Activated naive CD8-positive, alpha-beta T cell treated with anti-CD3 and anti-CD28 coated beads, Interleukin-2, amount 10 ng/mL, durations not matched to agents 7 days and 5 days (primary cell): ENCODE measurements around the gene ZBTB7C. TPM values are rescaled to one million over a fixed set of nuclear protein-coding genes. Genes with fewer than 3 reads are reported as not detected.

ENCODE experiments used
- ATAC-seq: fragments of 150-1000 bp; cut with Tn5 transposase; one replicate; pipeline ENCODE4 v1.10.0; 2021; ENCODE audit warnings: low read depth, moderate library complexity
- POLR2A ChIA-PET: fragments of 350-600 bp; sonication (Branson Sonifier 250); formaldehyde crosslinking; loops from one replicate; lab custom pipeline; 2021; ENCODE audit warnings: antibody characterized with exemption; lab: Charles Lee
- DNase-seq: peaks from one replicate; pipeline ENCODE4 v3.0.0; 2021
- H3K27ac Mint-ChIP-seq: one replicate; pipeline ENCODE4 v1.8.0; 2022; ENCODE audit warnings: mild to moderate bottlenecking, mixed read lengths
- H3K27me3 Mint-ChIP-seq: one replicate; pipeline ENCODE4 v1.8.0; 2022; ENCODE audit warnings: mild to moderate bottlenecking, moderate library complexity, mixed read lengths
- H3K36me3 Mint-ChIP-seq: one replicate; pipeline ENCODE4 v1.8.0; 2021; ENCODE audit warnings: mild to moderate bottlenecking, mixed read lengths
- H3K4me1 Mint-ChIP-seq: one replicate; pipeline ENCODE4 v1.8.0; 2021; ENCODE audit warnings: mixed read lengths
- H3K4me3 Mint-ChIP-seq: one replicate; pipeline ENCODE4 v1.8.0; 2022; ENCODE audit warnings: mild to moderate bottlenecking, moderate library complexity, mixed read lengths
- H3K9me3 Mint-ChIP-seq: one replicate; pipeline ENCODE4 v1.8.0; 2021; ENCODE audit warnings: mixed read lengths
- total RNA-seq, 2 experiments: library from RNA; stranded (reverse); gene quantifications; one replicate each; pipeline ENCODE4 v1.2.3, GENCODE V29; 2021

Gene ZBTB7C
- total RNA-seq, 2 experiments from 2014 or later = not detected

GRCh38 chr18:48328473-48329210, 80.5 kb downstream of the ZBTB7C start:
- POLR2A ChIA-PET = no interaction called here
- Mint-ChIP-seq H3K27me3 (peaks cover 29% of the 10 kb centered on the region), H3K4me3 (no peak overlapping the region), H3K36me3 (no peaks in the 10 kb centered on the region), H3K27ac (no peak overlapping the region), H3K4me1 (no peaks in the 10 kb centered on the region), H3K9me3 (no peaks in the 10 kb centered on the region)
- no peak for ATAC-seq
- no peak for DNase-seq

- POLR2A ChIA-PET = no interaction called here
- Mint-ChIP-seq H3K9me3 (no peaks in the 10 kb centered on the region), H3K4me1 (no peaks in the 10 kb centered on the region), H3K27me3 (peaks cover 19% of the 10 kb centered on the region), H3K36me3 (no peaks in the 10 kb centered on the region), H3K4me3 (no peak overlapping the region), H3K27ac (no peak overlapping the region)
- ATAC-seq (no peak), DNase-seq (no peak)
Measured at GRCh38 chr18:48326901-48327675, 82.1 kb downstream of the ZBTB7C start.

DNA sequence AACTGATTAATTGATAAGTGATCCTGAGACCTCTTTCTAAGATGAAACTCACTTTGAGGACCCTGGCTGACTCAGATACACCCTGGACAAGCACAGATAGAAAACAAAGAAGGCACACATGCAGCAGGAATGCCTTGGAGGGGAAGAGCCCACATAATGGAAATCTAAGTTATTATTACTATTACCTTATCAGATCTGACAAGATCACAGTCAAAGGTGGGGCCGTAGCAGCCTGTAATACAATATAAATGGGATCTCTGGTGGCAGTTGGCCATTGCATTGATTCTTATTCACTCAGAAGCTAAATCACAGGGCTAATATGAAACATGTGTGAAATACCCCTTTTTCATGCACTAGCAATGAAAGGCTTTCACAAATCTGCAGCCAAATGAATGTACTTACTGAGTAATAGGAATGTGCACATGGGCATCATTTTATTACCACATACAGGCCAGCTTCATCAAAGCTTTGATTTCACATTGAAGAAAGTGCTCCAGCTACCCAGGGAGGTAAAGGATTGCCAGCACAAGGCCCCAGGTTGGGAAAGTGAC, 84.0 kb downstream of the ZBTB7C start:
- H3K36me3 Mint-ChIP-seq = no peaks in the 10 kb centered on the region
- POLR2A ChIA-PET = no interaction called here
- no peaks in the 10 kb centered on the region for H3K4me1 Mint-ChIP-seq
- no peaks in the 10 kb centered on the region for H3K9me3 Mint-ChIP-seq
- H3K27ac Mint-ChIP-seq = no peak overlapping the region
- peaks cover 12% of the 10 kb centered on the region for H3K27me3 Mint-ChIP-seq
- ATAC-seq (no peak), DNase-seq (no peak)
- H3K4me3 Mint-ChIP-seq = no peak overlapping the region

DNA sequence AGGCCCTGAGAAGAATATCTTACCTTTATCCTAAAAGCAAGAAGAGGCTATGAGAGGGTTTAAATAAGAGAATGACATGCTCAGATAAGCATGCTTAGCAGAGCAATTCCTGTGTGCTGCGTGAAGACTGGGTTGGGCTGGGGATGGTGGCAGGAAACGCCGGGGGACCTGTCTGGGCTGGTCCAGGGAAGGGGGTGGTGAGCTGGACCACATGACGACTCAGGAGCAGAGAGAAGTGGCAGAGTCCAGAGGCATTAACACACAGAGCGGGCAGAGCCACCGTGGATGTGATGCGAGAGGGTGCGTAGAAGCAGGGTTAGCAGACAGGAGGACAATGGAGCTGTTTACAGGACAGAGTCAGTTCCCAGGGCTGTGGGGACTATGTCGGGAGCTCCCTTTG, 84.5 kb downstream of the ZBTB7C start:
- no peak overlapping the region for H3K4me3 Mint-ChIP-seq
- H3K36me3 Mint-ChIP-seq = no peaks in the 10 kb centered on the region
- peaks cover 12% of the 10 kb centered on the region for H3K27me3 Mint-ChIP-seq
- DNase-seq (no peak), ATAC-seq (no peak)
- H3K27ac Mint-ChIP-seq = no peak overlapping the region
- POLR2A ChIA-PET = no interaction called here
- H3K9me3 Mint-ChIP-seq = no peaks in the 10 kb centered on the region
- H3K4me1 Mint-ChIP-seq = no peaks in the 10 kb centered on the region

GRCh38 chr18:48323151-48323550, 86.0 kb downstream of the ZBTB7C start:
- no peaks in the 10 kb centered on the region for H3K9me3 Mint-ChIP-seq
- no peaks in the 10 kb centered on the region for H3K36me3 Mint-ChIP-seq
- POLR2A ChIA-PET = no interaction called here

DNA sequence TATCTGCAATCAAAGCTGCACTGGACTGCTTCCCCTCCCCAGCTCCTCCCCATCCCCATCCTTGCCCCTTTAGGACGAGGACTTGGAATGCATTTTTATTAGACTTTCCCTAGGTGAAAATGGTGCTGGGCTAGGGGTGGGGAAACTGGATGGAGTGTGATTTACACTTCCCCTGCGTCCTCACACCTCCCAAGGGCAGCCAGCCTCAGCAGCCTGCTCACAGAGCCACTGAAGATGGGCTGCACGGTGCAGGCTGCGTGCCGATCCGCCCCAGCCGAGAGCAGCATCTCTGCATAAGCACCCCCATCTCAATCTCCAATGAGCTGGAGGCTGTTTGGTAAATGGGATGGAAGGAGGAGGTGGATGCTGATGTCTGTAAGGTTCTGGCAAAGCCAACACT, 87.6 kb downstream of the ZBTB7C start:
- H3K27me3 Mint-ChIP-seq = peaks cover 12% of the 10 kb centered on the region
- no peaks in the 10 kb centered on the region for H3K36me3 Mint-ChIP-seq
- no peak overlapping the region for H3K27ac Mint-ChIP-seq
- no peaks in the 10 kb centered on the region for H3K4me1 Mint-ChIP-seq
- POLR2A ChIA-PET = no interaction called here
- DNase-seq = no peak
- H3K4me3 Mint-ChIP-seq = no peak overlapping the region
- ATAC-seq = no peak
- H3K9me3 Mint-ChIP-seq = no peaks in the 10 kb centered on the region

More at GRCh38 chr18:48323151-48323550, 86.0 kb downstream of the ZBTB7C start:
- DNase-seq (no peak), ATAC-seq (no peak)
- Mint-ChIP-seq H3K27ac (no peak overlapping the region), H3K4me1 (no peaks in the 10 kb centered on the region), H3K4me3 (no peak overlapping the region), H3K27me3 (peaks cover 11% of the 10 kb centered on the region)

DNA sequence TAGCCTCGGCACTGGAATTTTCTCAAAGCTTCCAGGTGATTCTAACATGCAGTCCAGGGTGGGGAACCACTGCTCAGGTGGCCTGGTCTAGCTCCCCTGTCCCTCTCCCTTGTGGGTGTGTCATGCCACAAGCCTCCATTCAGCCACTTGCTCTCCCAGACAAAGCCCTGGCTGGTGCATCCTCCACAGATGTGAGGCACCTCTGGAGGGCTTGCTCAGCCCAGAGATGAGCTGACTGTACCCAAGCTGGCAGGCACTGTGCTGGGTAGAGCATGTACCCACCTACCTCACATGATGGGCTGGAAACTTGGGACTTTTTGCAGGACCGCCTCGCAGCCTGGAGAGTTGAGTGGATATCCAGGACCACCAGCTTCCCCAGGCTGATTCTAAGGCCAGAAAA, 88.1 kb downstream of the ZBTB7C start:
- Mint-ChIP-seq H3K36me3 (no peaks in the 10 kb centered on the region), H3K4me3 (no peak overlapping the region), H3K27me3 (peaks cover 13% of the 10 kb centered on the region), H3K27ac (no peak overlapping the region), H3K4me1 (no peaks in the 10 kb centered on the region), H3K9me3 (no peaks in the 10 kb centered on the region)
- POLR2A ChIA-PET = no interaction called here
- ATAC-seq (no peak), DNase-seq (no peak)

- Mint-ChIP-seq H3K4me3 (no peak overlapping the region), H3K4me1 (no peaks in the 10 kb centered on the region), H3K36me3 (no peaks in the 10 kb centered on the region), H3K27me3 (peaks cover 11% of the 10 kb centered on the region), H3K27ac (no peak overlapping the region), H3K9me3 (no peaks in the 10 kb centered on the region)
- ATAC-seq = no peak
- no peak for DNase-seq
- POLR2A ChIA-PET = no interaction called here
Measured at GRCh38 chr18:48320639-48320945, 88.6 kb downstream of the ZBTB7C start.

DNA sequence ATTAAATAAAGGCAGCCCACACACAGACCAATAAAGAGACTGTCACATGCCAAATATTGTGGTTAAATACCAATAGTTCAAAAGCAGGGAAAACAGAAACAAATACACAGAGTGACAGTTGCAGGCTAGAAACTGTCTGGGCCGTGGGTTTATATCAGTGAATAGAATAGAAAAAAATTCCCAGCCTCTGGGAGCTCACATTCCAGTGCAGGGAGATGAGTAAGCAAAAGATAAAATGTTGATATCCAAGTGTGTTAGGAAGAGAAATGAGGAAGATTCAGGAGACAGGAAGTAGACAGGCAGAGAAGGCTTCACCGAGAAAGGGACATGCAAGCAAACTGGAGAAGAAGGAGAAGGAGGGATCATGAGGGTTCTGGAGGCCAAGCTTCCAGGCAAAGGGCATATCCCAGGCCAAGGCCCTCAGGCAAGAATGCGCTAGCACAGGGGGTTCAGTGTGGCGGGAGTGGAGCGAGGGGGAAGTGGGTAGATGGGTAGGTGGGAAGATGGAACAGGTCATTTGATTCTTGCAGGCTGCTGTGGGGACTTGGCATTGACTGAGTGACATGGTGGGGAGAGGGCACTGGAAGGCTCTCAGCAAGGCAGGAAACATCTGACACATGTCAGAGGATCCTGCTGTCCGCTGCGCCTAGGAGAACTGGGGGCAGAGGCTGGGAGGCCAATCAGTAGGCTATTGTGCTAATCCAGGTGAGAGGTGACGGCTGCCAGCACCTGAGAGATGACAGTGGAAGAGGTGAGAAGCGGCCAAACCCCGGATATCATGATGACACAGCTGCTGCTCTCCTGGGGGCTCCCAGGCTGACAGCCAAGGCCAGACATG, 89.2 kb downstream of the ZBTB7C start:
- H3K4me1 Mint-ChIP-seq = no peaks in the 10 kb centered on the region

GRCh38 chr18:48318436-48318835, 90.7 kb downstream of the ZBTB7C start:
- H3K27ac Mint-ChIP-seq = no peak overlapping the region
- no peaks in the 10 kb centered on the region for H3K36me3 Mint-ChIP-seq
- ATAC-seq = no peak
- no peak overlapping the region for H3K4me3 Mint-ChIP-seq
- H3K9me3 Mint-ChIP-seq = no peaks in the 10 kb centered on the region
- no peak for DNase-seq
- peaks cover 18% of the 10 kb centered on the region for H3K27me3 Mint-ChIP-seq
- POLR2A ChIA-PET = no interaction called here
- no peaks in the 10 kb centered on the region for H3K4me1 Mint-ChIP-seq

More for the DNA sequence above, 89.2 kb downstream of the ZBTB7C start:
- Mint-ChIP-seq H3K9me3 (no peaks in the 10 kb centered on the region), H3K4me3 (no peak overlapping the region), H3K27me3 (peaks cover 11% of the 10 kb centered on the region), H3K27ac (no peak overlapping the region), H3K36me3 (no peaks in the 10 kb centered on the region)
- ATAC-seq (no peak), DNase-seq (no peak)
- POLR2A ChIA-PET = no interaction called here

- DNase-seq (no peak), ATAC-seq (no peak)
- Mint-ChIP-seq H3K4me1 (no peaks in the 10 kb centered on the region), H3K27ac (no peak overlapping the region), H3K9me3 (no peaks in the 10 kb centered on the region), H3K36me3 (no peaks in the 10 kb centered on the region), H3K27me3 (peaks cover 18% of the 10 kb centered on the region), H3K4me3 (no peak overlapping the region)
- POLR2A ChIA-PET = no interaction called here
Measured at GRCh38 chr18:48317781-48318381, 91.3 kb downstream of the ZBTB7C start.

GRCh38 chr18:48316177-48316576, 93.0 kb downstream of the ZBTB7C start:
- H3K4me1 Mint-ChIP-seq = no peaks in the 10 kb centered on the region
- DNase-seq (no peak), ATAC-seq (no peak)
- peaks cover 15% of the 10 kb centered on the region for H3K27me3 Mint-ChIP-seq
- POLR2A ChIA-PET = no interaction called here
- H3K27ac Mint-ChIP-seq = no peak overlapping the region
- no peaks in the 10 kb centered on the region for H3K36me3 Mint-ChIP-seq
- H3K9me3 Mint-ChIP-seq = no peaks in the 10 kb centered on the region
- H3K4me3 Mint-ChIP-seq = no peak overlapping the region

DNA sequence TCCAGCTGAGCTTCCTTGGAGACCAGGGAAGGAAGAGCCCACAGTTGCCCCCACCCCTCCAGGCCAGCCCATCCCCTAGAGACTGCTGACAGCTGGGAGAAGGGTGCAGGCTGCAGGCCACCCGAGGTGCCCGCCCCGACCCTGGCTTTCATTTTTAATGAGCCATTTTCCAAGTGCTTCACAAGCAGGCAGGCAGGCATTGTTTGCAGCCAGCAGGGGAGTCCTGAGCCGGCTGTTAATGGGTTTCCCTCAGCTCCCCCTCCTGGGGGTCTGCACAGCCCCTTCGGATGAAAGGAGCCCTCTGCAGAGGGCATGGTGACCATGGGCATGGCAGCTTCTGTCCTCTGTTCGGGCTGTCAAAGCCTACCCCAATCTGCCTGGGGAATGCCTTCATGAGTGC, 94.5 kb downstream of the ZBTB7C start:
- DNase-seq = no peak
- no peaks in the 10 kb centered on the region for H3K36me3 Mint-ChIP-seq
- no peaks in the 10 kb centered on the region for H3K4me1 Mint-ChIP-seq
- POLR2A ChIA-PET = no interaction called here
- H3K27me3 Mint-ChIP-seq = peaks cover 12% of the 10 kb centered on the region
- H3K27ac Mint-ChIP-seq = no peak overlapping the region
- no peaks in the 10 kb centered on the region for H3K9me3 Mint-ChIP-seq
- no peak for ATAC-seq
- no peak overlapping the region for H3K4me3 Mint-ChIP-seq
